ENCODE measurements around the gene R3HDM1.

R3HDM1 gene

GRCh38 chr2:135733045-135733444, 201.8 kb downstream of the R3HDM1 start:
- DNase-seq, result no peak

GRCh38 chr2:135736546-135736945, 205.3 kb downstream of the R3HDM1 start:
- no peak for DNase-seq

- DNase-seq, result no peak
Observed at GRCh38 chr2:135740206-135740605, 208.9 kb downstream of the R3HDM1 start.

- DNase-seq, result no peak
Observed at GRCh38 chr2:135741043-135741394, 209.7 kb downstream of the R3HDM1 start.

GRCh38 chr2:135741395-135742324, 210.4 kb downstream of the R3HDM1 start, which contains the start of gene UBXN4:
Gene UBXN4 (plus strand): TSS chr2:135741855. CDS start chr2:135741930, 75 bp downstream.
- peak; percentile 99 for DNase-seq

GRCh38 chr2:135742325-135742757, 211.1 kb downstream of the R3HDM1 start:
- peak; percentile 59 for DNase-seq

- no peak for DNase-seq
Observed at GRCh38 chr2:135743860-135744259, 212.6 kb downstream of the R3HDM1 start.

GRCh38 chr2:135744760-135745314, 213.6 kb downstream of the R3HDM1 start:
- peak; percentile 61 for DNase-seq

- DNase-seq, result no peak
Observed at GRCh38 chr2:135745545-135745944, 214.3 kb downstream of the R3HDM1 start.

GRCh38 chr2:135755573-135755972, 224.3 kb downstream of the R3HDM1 start:
- no peak for DNase-seq

GRCh38 chr2:135756692-135757091, 225.4 kb downstream of the R3HDM1 start:
- DNase-seq, result no peak

GRCh38 chr2:135762022-135762421, 230.7 kb downstream of the R3HDM1 start:
- DNase-seq, result no peak

GRCh38 chr2:135762530-135762929, 231.2 kb downstream of the R3HDM1 start:
- DNase-seq, result no peak

- DNase-seq, result no peak
Observed at GRCh38 chr2:135768863-135769262, 237.6 kb downstream of the R3HDM1 start.

- no peak for DNase-seq
Observed at GRCh38 chr2:135773319-135773718, 242.0 kb downstream of the R3HDM1 start.

GRCh38 chr2:135773917-135774316, 242.6 kb downstream of the R3HDM1 start:
- DNase-seq, result no peak

Data from activated CD4-positive, alpha-beta T cell treated with anti-CD3 and anti-CD28 coated beads, Interleukin-10, Interleukin-2, amounts not matched to agents 100 ng/mL and 50 ng/mL, durations not matched to agents 16 hours and 8 hours (primary cell).